Measurements from ENCODE around the gene CCIN.
"Not testable (repeated sequence)": the region's sequence is repeated elsewhere in the genome, so short reads cannot be mapped to it uniquely, and the experiment has no call there.

Gene CCIN

DNA sequence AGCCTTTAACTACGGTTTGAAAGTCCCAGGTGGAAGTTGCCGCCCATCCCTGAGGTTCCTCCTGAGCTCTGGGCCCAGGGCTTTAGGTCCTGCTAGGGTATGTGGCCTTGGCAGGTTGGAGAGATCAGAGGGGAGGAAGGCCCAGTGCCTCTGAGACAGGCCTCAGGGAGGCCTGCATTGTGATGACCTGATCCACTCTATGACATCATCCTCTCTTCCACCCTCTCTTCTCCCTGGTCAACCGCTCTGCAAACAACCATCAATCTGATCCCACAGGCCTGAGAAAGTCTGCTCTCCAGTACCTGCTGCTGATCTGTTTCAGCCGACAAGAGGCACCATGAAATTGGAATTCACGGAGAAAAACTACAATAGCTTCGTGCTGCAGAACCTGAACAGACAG is at the start of gene CCIN:
CCIN (plus strand) TSS at position 223 of the 400 bp plus-strand sequence; CDS start at position 338, 115 bp downstream.
- no peak for DNase-seq (ENCODE audit: low spot score)

DNA sequence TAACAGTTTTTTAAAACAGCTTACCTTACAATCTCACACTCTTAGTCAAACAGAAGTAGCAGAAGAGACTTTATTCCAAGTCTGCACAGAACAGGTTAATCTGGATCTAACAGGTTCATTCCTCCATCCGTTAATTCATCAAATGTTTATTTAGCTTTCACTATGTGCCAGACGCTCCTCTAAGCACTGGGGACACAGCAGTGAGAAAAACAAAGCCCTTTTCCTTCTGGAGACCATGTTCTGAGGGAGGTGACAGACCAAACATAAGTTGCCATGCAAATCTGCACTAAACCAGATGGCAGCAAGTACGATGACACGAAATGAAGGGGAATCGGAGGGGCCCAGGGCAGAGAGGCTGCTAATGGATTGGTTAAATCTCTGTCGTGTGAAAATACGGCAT is 49.7 kb upstream of the CCIN start:
- DNase-seq (ENCODE audit: low spot score): no peak

DNA sequence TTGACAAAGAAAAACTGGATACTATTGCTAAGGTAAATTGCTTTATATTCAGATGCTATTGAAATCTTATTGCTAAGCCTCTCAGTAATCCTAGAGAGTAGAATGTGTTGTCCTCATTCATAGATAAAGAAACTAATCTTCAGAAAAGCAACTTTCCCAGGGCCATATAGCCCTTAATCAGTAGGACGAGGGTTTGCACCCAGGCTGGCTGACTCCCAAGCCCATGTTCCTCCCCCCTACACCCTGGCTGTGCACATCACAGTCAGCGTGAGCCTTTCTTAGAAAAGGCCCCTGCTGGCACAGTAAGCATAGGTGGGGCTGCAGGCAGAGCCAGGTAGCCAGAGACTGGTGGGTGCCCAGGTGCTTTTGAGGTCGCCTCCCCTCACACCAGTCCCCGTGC is 48.5 kb upstream of the CCIN start:
- no peak for DNase-seq (ENCODE audit: low spot score)

DNA sequence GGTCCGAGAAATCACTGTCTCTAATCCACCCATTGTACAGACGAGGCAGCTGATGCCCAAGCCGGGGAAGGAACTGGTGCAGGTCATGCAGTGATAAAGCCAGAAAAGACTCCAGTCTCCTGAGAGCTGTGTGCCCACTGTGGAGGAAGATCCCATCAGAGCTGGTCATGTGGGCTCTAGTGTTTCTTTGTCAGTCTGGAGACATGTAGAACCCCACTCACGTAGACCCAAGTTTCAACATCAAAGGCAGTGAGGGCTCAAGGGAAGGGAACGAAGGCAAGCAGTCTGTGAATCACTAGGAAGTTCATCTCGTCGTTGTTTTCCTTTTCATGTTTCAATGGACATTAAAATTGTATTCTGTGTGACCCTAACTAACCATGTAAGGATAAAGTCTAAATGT is 47.2 kb upstream of the CCIN start:
- no peak for DNase-seq (ENCODE audit: low spot score)

DNA sequence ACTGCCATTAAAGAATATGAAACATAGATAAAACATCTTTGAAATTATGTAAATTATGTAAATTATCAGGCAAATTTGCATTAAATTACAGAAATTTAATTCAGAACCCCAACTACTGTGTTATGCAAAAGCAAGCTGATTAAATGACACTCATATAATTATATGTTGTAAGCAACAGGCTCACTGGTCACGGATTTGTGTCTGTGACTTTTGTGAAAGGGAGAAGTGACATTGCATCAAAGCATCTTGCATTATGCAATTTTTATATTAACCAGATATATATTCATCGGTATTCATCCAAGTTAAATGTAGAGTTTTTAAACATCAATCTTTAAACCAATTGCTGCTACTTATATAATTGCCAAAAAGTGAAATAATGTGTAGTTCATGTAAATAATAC is 45.7 kb upstream of the CCIN start:
- DNase-seq (ENCODE audit: low spot score): no peak

DNA sequence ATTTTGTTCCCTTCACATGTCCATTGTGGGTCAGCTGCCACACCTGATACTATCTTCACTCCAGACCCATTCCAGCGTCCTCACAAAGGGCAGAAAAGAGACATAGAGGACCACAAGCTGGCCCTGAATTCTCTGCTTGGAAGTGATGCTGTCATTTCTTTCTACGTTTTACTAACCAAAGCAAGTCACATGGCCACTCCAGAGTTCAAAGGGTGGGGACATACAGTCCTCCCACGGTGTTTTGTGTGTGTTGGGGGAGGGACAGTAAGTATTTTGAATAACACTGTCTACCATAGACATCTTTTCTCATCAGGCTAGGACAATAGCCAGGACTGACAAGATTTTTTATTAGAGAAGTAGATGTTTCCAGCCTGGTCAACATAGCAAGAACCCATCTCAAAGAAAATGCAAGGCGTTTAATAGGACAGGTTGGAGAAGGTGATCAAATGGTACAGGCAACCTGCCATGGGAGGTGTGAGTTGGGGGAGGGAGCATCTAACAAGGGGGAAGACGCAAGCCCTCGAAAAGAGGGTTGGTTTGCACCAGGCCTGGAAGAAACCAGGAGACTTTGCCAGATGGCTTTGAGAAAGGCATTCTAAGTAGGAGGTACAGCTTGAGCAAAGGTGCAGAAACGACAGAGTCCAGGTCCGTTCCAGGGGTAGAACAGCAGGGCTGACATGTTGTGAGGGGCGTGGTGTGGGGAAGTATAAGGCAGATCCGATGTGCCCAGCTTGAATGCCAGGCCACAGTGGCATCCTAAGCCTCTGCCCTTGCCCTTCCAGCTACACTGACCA is 43.9 kb upstream of the CCIN start:
- no peak for DNase-seq (ENCODE audit: low spot score)

DNA sequence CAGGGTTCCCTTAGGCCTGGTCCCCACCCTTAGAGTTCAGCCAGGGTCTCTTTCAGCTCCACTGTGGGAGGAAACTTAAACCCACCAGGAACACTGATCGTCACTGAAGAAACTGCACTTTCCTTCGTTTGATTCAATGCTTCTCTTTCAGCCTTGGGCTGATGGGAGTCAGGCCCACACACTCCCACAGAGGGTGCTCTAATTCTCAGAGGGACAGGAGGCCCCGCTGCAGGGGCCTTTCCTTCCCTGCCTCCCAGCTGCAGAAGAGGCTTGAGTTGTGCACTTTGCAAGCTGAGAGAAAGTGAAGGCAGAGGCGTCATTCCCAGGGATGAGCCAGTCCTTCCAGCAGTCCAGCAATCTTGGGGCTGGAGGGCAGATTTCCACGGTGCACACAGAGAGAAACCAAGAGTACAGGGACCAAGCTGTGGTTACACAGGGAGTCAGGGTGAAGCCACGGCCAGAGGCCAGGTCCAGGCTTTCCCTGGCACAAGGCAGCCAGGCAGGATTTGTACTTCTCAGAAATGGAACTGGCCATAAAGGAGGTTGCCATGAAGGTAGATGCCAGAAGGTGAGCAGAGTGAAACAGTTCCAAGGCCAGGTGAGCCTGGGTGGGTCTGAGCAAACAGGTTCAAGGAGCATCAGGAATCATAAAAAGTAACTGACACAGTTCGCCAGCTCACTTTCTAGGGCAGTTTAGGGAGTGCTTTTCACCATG is 43.0 kb upstream of the CCIN start:
- DNase-seq (ENCODE audit: low spot score): no peak

DNA sequence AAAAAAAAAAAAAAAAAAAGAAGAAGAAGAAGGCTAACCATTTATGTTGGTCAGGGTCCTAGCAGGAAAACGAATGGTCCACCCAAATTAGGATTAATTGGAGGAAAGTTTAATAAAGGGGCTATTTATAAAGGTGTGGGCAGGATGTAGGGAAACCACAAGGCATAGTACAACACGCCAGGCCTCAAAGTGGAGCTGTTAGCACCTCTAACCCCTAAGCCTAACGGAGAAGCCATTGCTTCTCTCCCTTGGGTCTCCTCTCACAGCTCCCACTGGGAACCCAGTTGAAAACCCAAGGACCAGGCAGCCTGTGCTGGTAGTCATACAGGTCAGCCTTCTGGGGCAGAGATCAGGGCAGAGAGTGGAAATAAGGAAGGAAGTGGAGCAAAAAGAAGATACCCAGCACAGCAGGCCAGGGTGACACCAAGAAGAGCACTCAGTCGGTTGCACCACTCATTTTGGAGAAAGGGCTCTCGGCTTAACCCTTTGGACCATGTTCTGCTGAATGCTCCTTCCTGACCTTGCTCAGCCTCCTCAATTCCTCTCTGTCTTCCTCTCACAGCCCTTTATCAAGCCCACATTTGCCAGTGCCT is 41.4 kb upstream of the CCIN start:
- no peak for DNase-seq (ENCODE audit: low spot score)

DNA sequence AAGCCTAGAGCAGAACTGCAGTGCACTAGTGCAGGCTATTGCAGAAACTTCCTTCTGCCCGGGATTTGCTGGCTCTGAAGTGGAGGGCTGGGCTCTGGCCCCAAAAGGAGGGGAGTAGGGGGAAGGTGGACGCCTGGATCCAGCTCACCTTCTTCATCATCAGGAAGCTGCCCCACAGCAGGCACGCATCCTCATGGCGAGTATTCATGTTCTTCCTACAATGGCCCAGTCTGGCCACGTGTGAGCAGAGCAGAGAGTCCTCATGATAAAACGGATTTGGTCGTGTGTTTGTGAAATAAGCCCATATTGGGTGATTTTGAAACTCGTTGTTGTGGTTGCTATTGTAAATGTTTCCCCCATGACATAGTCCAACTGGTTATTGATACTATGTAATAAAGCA is 40.8 kb upstream of the CCIN start:
- no peak for DNase-seq (ENCODE audit: low spot score)

DNA sequence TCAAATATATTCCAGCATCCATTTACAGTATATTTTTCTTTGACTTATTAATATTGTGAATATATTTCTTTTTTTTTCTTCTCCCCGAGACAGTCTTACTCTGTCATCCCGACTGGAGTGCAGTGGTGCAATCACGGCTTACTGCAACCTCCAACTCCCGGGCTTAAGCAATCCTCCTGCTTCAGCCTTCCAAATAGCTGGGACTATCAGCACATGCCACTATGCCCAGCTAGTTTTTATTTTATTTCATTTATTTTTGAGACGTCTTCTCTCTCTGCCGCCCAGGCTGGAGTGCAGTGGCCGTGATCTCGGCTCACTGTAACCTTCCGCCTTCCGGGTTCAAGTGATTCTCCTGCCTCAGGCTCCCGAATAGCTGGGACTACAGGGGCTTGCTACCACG is 40.0 kb upstream of the CCIN start:
- DNase-seq (ENCODE audit: low spot score): no peak

DNA sequence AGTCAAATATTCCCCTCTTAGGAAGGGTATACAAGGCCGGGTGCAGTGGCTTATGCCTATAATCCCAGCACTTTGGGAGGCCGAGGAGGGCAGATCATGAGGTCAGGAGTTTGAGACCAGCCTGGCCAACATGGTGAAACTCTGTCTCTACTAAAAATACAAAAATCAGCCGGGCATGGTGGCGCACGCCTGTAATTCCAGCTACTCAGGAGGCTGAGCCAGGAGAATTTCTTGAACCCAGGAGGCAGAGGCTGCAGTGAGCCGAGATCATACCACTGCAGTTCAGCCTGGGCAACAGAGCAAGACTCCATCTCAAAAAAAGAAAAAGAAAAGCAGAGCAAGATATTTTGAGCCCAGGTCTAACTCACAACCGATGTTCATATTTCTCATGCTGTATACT is 37.5 kb upstream of the CCIN start:
- not testable (repeated sequence) for DNase-seq (ENCODE audit: low spot score)

DNA sequence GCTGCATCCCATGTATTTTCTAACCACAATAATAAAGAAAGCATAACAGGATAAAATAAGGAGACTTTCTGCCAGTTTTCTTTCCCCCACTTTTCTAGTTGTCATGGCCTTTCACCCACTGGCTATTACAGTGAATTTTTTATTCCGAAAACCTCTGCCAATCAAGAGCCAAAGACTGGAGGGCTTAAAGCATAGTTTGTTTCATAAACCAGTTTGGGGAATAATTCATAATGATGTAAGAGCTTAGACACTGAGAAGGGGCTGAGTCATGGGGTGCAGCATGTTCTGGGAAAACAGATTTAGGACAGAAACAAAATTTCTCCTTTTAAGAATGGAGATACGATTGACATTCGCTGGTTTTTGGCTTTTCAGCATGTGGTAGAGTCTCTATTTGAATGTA is 37.1 kb upstream of the CCIN start:
- DNase-seq (ENCODE audit: low spot score): no peak

DNA sequence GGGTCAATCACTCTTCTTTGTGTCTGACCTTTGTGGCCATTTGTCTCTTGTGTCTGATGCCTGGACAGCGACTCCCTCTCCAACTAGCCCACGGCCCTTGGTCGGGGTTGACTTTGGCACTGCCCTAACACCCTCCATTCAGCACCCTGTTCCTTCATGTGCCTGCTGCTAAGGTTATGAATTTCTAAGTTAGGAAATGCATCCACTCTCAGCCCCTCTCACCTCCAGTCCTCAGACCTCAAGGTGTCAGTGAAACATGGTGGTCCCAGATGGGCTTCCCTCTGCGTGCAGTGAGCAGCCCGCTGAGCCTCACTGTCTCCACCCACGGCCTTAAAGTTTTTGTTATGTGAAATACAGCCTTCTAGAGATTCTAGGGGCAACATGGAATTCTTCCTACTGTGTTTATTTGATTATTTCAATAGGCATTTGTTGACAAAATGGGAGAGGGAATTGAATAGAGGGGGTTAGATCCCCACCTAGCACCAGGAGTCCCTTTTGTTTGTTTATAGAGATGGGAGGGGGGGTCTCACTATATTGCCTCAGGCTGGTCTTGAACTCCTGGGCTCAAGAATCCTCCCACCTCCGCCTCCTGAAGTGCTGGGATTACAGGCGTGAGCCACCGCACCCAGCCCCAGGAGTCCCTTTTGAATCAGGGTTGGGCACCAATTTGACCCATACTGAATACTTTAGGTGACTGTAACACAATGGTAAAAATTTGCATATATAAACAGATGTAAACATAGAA is 34.3 kb upstream of the CCIN start:
- DNase-seq (ENCODE audit: low spot score): no peak

DNA sequence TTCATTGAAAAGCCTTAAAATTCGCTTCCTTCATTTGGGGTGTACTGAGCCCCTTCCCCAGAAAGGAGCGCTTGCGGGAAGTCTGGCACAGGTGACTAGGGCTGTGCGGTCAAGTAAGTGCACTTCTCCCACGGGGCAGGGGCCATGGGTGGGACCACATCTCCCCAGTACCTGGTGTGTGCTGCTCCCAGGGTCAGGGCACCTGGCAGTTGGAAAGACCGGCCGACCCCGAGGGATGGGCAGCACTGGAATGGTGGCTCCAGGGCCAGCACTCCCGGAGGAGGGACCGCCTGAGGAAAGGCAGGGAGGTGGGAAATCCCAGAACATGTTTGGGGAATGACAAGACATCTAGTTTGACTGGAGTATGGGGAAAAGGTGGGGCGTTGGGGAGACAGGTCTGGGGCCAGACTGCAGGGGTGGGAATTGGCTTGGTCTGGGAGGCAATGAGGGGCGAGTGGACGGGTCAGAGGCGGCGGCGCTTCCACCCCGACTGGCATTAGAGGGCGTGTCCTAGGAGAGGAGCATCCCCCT is 33.4 kb upstream of the CCIN start:
- DNase-seq (ENCODE audit: low spot score): peak; percentile 19

DNA sequence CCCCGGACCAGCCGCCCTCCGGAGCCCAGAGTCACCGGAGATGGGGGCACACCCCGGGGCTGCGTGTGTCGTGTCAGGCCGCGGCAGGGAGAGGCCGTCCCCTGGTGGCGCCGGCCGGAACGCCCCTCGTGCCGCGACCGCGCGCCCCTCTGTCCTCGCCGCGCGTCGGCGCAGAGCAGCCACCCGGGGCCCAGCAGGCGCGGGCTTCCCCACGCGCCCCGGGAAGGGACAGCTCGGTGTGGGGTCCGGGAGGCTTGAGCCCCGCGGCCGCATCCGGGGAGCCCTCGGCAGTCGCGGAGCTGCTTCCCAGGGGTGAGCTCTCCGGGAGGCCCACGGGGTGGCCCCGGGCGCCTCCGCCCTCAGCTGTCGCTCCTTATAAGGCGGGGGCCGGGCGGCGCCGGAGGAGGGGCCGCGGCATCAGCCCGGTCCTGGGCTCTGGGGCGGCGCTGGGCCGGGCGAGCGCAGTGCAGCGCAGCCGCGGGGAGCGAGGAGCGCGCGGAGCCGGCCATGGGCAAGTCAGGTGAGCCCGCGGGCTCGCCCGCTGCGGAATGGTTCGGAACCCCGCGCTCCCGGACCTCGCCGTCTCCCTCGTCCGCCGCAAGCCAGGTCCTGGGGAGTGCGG is 32.8 kb upstream of the CCIN start, which contains the start of gene GLIPR2:
GLIPR2 (plus strand) TSS at position 462 of the 622 bp plus-strand sequence; CDS start at position 508, 46 bp downstream.
- peak; percentile 81 for DNase-seq (ENCODE audit: low spot score)

DNA sequence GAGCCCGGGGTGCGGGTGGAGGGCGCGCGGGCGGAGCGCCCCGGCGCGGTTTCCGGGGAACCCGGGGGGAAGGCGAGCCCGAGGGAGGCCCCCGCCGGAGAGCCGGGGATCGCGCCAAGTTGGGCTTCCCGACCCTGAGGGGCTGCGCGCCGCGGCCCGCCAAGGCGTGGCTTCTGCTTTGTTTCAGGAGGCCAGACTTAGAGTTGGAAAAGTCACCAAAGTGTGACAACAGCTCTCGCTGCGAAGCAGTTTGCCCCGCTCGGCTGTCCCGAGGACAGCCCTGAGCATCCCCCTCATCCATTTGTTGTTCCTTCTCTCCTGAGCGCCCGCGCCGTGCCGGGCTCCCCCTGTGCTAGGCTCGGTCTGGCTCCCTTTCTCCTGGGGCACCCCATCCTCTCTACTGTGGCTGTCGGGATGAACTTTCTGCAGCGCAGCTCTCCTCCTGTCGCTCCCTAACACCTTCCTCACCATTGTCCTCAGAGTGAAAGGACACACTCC is 32.2 kb upstream of the CCIN start:
- DNase-seq (ENCODE audit: low spot score): peak; percentile 17

DNA sequence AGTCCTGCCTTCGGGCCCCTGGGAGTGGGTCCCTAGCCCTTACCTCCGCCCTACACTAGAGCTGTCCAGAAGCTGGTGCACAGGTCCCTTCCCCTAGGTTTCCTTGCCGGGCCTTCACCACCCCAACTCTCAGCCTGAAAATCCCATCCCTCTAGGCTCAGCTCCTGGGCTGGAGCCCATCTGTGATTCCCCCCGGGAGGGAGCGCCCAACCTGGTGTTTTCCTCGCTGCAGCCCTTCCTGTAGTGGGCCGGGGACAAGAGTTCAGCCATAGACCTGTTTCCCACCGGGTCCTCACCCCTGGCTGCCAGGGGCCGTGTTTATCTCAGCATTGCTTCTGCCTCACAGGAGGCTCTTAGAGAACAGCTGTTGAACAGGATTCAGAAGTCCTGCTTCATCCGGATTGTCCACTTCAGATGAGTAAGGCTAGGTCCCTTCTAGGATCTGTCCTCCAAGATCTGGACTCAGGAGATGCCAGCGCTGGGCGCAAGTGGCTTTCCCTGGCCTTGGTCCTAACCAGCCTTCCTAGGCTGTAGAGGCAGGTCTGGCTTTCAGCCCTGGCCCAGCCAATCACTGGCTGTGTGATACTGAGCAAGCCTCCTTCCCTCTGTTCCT is 31.7 kb upstream of the CCIN start:
- DNase-seq (ENCODE audit: low spot score): peak; percentile 6

DNA sequence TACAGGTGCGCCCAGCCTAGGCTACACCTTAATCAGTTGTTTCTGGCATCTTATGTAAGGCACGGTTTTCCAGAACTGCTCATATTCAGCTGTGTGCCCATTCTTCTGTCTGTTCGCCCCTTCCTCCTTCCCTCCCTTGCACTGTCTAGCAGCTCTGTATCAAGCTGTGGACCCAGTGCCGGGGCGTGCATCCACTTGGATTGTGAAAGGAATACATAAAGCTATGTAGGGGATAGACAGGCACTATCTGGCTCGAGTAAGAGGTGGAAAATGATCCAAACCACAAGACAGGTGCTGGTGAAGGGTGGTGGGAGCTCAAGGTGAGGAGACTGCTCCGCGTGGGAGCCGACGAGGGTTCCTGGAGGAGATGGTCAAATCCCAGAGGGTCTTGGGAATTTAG is 30.7 kb upstream of the CCIN start:
- DNase-seq (ENCODE audit: low spot score): no peak

DNA sequence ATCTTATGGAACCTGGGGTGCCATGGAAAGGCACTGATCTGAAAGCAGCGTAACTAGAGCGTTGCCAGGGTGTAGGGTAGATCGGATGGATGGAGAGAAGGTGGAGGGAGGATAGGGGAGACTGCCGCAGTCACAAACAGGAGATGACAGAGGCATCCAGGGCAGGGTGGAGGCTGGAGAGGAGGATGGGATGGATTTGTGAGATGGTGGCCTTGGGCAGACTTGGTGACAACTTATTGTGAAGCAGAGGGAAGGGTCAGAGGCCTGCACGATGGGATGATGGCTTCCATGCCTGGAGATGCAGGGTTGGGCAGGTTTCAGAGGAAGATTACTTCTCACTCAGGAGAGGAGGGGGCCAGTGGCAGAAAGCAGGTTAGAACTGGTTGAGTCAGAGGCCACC is 30.3 kb upstream of the CCIN start:
- no peak for DNase-seq (ENCODE audit: low spot score)

DNA sequence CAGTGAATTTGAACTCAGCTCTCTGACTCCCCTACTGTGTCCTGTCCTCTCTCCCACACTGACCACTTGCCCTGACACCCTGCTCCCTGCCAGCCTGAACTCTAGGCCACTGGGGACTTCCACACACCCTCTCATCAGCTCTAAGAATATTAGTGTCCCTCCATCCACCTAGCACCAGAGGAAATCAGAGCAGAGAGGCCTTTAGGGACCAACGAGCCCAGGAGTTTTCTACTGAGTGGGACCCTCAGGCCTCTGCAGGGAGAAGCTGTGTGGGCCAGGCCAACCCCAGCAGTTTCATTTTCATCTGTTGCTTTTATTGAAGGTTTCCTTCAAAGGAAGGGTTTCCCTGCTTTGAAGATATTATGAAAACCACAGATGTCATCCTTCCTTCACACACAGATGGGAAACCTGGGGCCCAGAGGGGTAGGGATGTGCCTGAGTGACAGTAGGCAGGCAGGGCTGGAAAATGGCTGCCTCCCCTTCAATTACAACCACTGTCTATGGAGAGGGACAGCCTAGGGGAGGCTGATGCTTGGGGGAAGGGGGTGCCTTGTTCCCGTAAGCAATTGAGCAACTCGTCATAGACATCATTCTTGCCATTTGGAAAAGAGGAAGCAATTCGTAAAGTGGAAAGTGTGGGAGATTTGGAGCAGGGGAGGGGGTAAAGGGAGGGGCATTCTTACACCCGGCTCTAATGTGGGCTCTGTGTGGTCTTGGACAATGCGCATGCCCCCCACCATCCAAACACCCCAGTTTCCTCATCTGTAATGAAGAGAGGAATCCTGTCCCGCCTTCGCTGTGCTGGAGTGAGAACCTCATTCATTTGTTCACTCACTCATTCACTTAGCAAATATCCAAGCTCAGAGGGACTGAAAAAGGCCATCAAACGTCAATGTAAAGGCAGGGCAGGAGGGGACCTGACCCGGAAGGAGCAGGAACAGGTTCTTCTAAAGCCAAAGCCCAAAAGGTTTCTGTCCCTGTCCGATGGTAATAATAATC is 28.8 kb upstream of the CCIN start:
- DNase-seq (ENCODE audit: low spot score): no peak

Data from kidney tubule cell (primary cell).